B cell (primary cell): ENCODE results near the gene SDR42E1. TPM values are rescaled to one million over a fixed set of nuclear protein-coding genes. Genes with fewer than 3 reads are reported as not detected.

Experiments
- ATAC-seq: fragments of 200-7000 bp; cut with Tn5 transposase; one replicate; pipeline ENCODE4 v1.10.0; 2021; ENCODE audit warnings: low read depth, mild to moderate bottlenecking, moderate number of reproducible peaks, moderate library complexity
- CTCF ChIA-PET: fragments of 350-600 bp; sonication (Branson Sonifier 250); formaldehyde crosslinking; loops from one replicate; lab custom pipeline; 2021; ENCODE audit warnings: antibody characterized with exemption, inconsistent platforms; lab: Charles Lee
- POLR2A ChIA-PET: fragments of 350-600 bp; sonication (Branson Sonifier 250); formaldehyde crosslinking; loops from one replicate; lab custom pipeline; 2021; ENCODE audit warnings: antibody characterized with exemption; lab: Charles Lee
- DNase-seq: peaks from one replicate; pipeline ENCODE4 v3.0.0; 2013
- H2AFZ ChIP-seq: 2 replicates; pipeline ENCODE4 v1.6.1; 2012; ENCODE audit warnings: mild to moderate bottlenecking, low read depth, low read length; ENCODE audit not compliant: insufficient read depth, poor library complexity, severe bottlenecking
- H3K27ac ChIP-seq, 2 donors: 1 replicate in 1 of 2; 2 replicates in 1 of 2; pipeline ENCODE4 v1.5.1; 2012 to 2013; ENCODE audit warnings: low read length in 2 of 2, mild to moderate bottlenecking in 2 of 2, moderate library complexity in 1 of 2
- H3K27me3 ChIP-seq, 4 experiments: fragments of 200-600 bp in 1 of 4; sonication (generic) in 1 of 4; replicated peaks in 1 of 4; 1 replicate in 2 of 4; 2 replicates in 2 of 4; pipeline versions ENCODE4 v1.6.1 to v1.7.0; 2013 to 2016; ENCODE audit warnings: low read length in 3 of 4, mild to moderate bottlenecking in 2 of 4, mixed read lengths in 1 of 4, moderate library complexity in 1 of 4; ENCODE audit not compliant: insufficient read depth in 4 of 4, control insufficient read depth in 3 of 4; ENCODE audit errors: control extremely low read depth in 1 of 4
- H3K36me3 ChIP-seq, 2 experiments: replicated peaks in 1 of 2; 1 replicate in 1 of 2; 2 replicates in 1 of 2; pipeline versions ENCODE4 v1.6.1 to v1.7.1; 2013; ENCODE audit warnings: low read length in 1 of 2; ENCODE audit not compliant: insufficient read depth in 2 of 2, control insufficient read depth in 1 of 2; ENCODE audit errors: control extremely low read depth in 1 of 2, extremely low read depth in 1 of 2
- H3K4me1 ChIP-seq, 2 donors: fragments of 200-600 bp in 1 of 2; sonication (generic) in 1 of 2; 1 replicate in 1 of 2; 2 replicates in 1 of 2; pipeline versions ENCODE4 v1.5.1 to v1.6.1; 2013 to 2017; ENCODE audit warnings: low read length in 2 of 2; ENCODE audit not compliant: control insufficient read depth in 2 of 2, insufficient read depth in 2 of 2
- H3K4me2 ChIP-seq: replicated peaks from 2 replicates; pipeline ENCODE3; 2012; ENCODE audit warnings: mild to moderate bottlenecking, low read depth, low read length; ENCODE audit not compliant: poor library complexity, severe bottlenecking
- H3K4me3 ChIP-seq, 5 experiments: fragments of 200-600 bp in 1 of 5; sonication (generic) in 1 of 5; 1 replicate in 3 of 5; 2 replicates in 2 of 5; pipeline versions ENCODE4 v1.5.1 to v1.7.0; 2011 to 2016; ENCODE audit warnings: low read length in 4 of 5, mild to moderate bottlenecking in 4 of 5, low read depth in 2 of 5, control low read depth in 1 of 5, moderate library complexity in 1 of 5; ENCODE audit not compliant: insufficient read depth in 1 of 5; ENCODE audit errors: control extremely low read depth in 1 of 5, extremely low read depth in 1 of 5
- H3K79me2 ChIP-seq: fragments of 200-600 bp; sonication (generic); one replicate; pipeline ENCODE4 v1.6.0; 2016; ENCODE audit warnings: low read length; ENCODE audit not compliant: control insufficient read depth, insufficient read depth
- H3K9ac ChIP-seq: fragments of 200-600 bp; sonication (generic); 2 replicates; pipeline ENCODE4 v1.6.1; 2017; ENCODE audit warnings: mild to moderate bottlenecking, low read length, moderate library complexity
- H3K9me3 ChIP-seq, 3 donors: one replicate each; pipeline versions ENCODE4 v1.6.1 to v1.7.1; 2013; ENCODE audit warnings: low read length in 2 of 3; ENCODE audit not compliant: control insufficient read depth in 2 of 3, insufficient read depth in 1 of 3; ENCODE audit errors: control extremely low read depth in 1 of 3
- H4K20me1 ChIP-seq: 2 replicates; pipeline ENCODE4 v1.6.0; 2012; ENCODE audit warnings: mild to moderate bottlenecking, low read length; ENCODE audit not compliant: insufficient read depth, control insufficient read depth, poor library complexity, severe bottlenecking
- H3K27ac Mint-ChIP-seq: one replicate; pipeline ENCODE4 v1.8.0; 2021; ENCODE audit warnings: mixed read lengths
- H3K27me3 Mint-ChIP-seq: one replicate; pipeline ENCODE4 v1.8.0; 2021; ENCODE audit warnings: mixed read lengths
- H3K4me1 Mint-ChIP-seq: one replicate; pipeline ENCODE4 v1.8.0; 2021; ENCODE audit warnings: mixed read lengths
- H3K4me3 Mint-ChIP-seq: one replicate; pipeline ENCODE4 v1.8.0; 2021; ENCODE audit warnings: mixed read lengths
- H3K9me3 Mint-ChIP-seq: one replicate; pipeline ENCODE4 v1.8.0; 2022; ENCODE audit warnings: mixed read lengths; ENCODE audit not compliant: insufficient read depth
- EZH2 ChIP-seq: IDR thresholded peaks from 2 replicates; pipeline ENCODE4 v1.6.1; 2012; ENCODE audit warnings: borderline replicate concordance, low read depth, mild to moderate bottlenecking, moderate library complexity, low read length; ENCODE audit not compliant: insufficient read depth, poor library complexity, severe bottlenecking
- WGBS: methylation state at CpG from one replicate; pipeline ENCODE4 v1.1.5; 2013; ENCODE audit warnings: missing lambda C conversion rate; ENCODE audit not compliant: insufficient coverage; 5-methylcytosine and 5-hydroxymethylcytosine counted together
- intact Hi-C: fragments of 100-400 bp; cut with micrococcal nuclease; formaldehyde crosslinking; loops from one replicate; pipeline ENCODE4 v1.10.0; 2022
- polyA plus RNA-seq: library from polyadenylated mRNA; depleted of rRNA; stranded (reverse); fragments of >200 nt; gene quantifications from 2 replicates; pipeline ENCODE4 v1.2.3, GENCODE V29; 2012
- total RNA-seq, 2 donors: library from RNA; stranded (reverse); fragments of 120-200 nt in 1 of 2; gene quantifications; 1 replicate in 1 of 2; 2 replicates in 1 of 2; pipeline versions ENCODE4 v1.2.3 to v1.2.4, GENCODE V29; 2013 to 2022
- TF ChIP-seq, protein P1 (sequence below): fragments of 200-600 bp; IDR thresholded peaks from one replicate; pipeline ENCODE4 v1.8.0; 2022; ENCODE audit warnings: antibody characterized with exemption, mild to moderate bottlenecking

The SDR42E1 gene
- total and polyA plus RNA-seq, 2 donors (not counting 1 experiment from before 2014, with no cell fraction given), result 2.1 to 6.9 TPM

DNA sequence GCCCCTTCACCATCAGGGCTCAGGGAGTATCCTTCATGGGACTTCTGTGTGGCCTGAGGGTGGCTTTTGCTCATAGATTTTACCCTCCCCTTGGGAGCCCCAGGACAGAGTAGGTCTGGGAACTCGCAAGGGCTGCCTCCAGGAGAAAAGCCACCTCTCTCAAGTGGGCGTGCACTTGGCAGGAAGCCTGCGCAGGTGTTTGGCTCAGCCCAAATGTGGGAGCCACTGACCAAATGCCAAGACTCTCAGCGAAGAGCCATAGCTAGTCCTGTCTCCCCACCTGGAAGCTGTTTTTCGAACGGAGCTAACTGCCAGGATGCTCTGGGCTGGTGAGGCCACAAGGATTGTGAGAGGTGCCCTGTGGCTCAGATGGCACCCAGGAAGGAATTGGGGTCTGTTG, 21.7 kb upstream of the SDR42E1 start:
- Mint-ChIP-seq H3K27ac (no peak overlapping the region), H3K4me1 (no peaks in the 10 kb centered on the region), H3K4me3 (no peak overlapping the region), H3K27me3 (peaks cover 32% of the 10 kb centered on the region), H3K9me3 (no peaks in the 10 kb centered on the region)
- no peak for ATAC-seq
- 89% methylated on average over 5 of the region's 6 CpGs for WGBS
- Histone ChIP-seq H3K9ac (no peak overlapping the region), H3K27me3 (peaks cover 0 to 2% (median 0%) of the 10 kb centered on the region in 4 experiments), H3K4me1 (no peaks in the 10 kb centered on the region), H2AFZ (no peak overlapping the region), H3K4me2 (no peak overlapping the region), H4K20me1 (no peaks in the 10 kb centered on the region), H3K79me2 (no peaks in the 10 kb centered on the region), H3K36me3 (no peaks in the 10 kb centered on the region), H3K4me3 (no peak overlapping the region), H3K9me3 (peaks cover 0 to 1% (median 0%) of the 10 kb centered on the region in 3 donors), H3K27ac (no peak overlapping the region)
- intact Hi-C loops, result no loop called here
- TF ChIP-seq, protein P1, sequence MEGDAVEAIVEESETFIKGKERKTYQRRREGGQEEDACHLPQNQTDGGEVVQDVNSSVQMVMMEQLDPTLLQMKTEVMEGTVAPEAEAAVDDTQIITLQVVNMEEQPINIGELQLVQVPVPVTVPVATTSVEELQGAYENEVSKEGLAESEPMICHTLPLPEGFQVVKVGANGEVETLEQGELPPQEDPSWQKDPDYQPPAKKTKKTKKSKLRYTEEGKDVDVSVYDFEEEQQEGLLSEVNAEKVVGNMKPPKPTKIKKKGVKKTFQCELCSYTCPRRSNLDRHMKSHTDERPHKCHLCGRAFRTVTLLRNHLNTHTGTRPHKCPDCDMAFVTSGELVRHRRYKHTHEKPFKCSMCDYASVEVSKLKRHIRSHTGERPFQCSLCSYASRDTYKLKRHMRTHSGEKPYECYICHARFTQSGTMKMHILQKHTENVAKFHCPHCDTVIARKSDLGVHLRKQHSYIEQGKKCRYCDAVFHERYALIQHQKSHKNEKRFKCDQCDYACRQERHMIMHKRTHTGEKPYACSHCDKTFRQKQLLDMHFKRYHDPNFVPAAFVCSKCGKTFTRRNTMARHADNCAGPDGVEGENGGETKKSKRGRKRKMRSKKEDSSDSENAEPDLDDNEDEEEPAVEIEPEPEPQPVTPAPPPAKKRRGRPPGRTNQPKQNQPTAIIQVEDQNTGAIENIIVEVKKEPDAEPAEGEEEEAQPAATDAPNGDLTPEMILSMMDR, result no peak
- TF ChIP-seq EZH2, result no peak
- no peak for DNase-seq
- ChIA-PET CTCF (interaction anchor here (2.4 kb wide), 1 partner anchor 197 kb away, joined by 9 read pairs; no protein-coding TSS in a partner anchor), POLR2A (no interaction called here)

DNA sequence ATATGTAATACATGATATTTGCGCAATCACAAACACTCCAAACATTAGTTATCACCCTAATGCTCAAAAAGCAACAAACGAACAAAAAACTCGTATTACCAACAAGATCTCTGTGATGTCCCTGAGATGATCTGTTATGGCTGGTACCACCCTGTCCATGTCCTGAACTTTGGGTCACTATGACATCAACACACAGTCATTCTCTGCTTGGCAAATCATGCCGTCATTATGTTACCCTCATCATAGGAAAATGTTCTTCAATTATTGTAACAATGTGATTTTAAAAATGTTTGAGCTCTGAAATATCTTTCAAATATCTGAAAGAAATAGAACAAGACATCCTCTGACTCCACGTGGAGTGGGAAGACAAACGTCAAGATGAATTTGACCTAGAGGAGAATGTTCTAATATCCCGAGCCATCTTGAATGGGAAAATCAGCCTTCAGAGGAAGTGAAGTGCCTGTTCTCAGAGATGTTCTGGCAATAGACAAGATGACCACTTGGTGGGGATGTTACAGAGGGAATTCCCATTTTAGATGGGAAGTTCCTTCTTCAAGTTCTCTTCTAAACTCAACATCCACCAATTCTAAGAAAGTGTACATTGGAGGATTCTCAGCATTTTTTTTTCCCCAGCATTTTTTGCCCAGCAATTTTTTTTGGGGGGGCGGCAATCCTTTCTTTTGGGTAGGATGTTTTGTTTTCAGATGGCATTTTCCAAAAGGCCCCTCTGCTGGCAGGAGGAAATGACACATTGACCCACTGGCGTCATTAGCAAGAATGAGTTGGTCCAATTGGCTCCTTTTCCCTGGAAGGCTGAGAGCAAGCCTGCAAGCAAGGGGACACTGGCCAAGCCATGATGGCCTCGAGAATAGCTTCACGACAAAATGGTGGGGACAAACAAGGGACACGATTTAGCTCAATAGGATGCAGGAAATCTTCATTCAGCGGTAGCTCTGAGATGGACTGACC, 20.1 kb upstream of the SDR42E1 start:
- Histone ChIP-seq H2AFZ (no peak overlapping the region), H3K4me1 (no peaks in the 10 kb centered on the region), H3K27me3 (peaks cover 0 to 2% (median 0%) of the 10 kb centered on the region in 4 experiments), H3K9me3 (peaks cover 0 to 1% (median 0%) of the 10 kb centered on the region in 3 donors), H3K4me3 (no peak overlapping the region), H3K9ac (no peak overlapping the region), H4K20me1 (no peaks in the 10 kb centered on the region), H3K4me2 (no peak overlapping the region), H3K79me2 (no peaks in the 10 kb centered on the region), H3K27ac (no peak overlapping the region), H3K36me3 (no peaks in the 10 kb centered on the region)
- Mint-ChIP-seq H3K27ac (no peak overlapping the region), H3K4me3 (no peak overlapping the region), H3K27me3 (peaks cover 25% of the 10 kb centered on the region), H3K9me3 (no peaks in the 10 kb centered on the region), H3K4me1 (no peaks in the 10 kb centered on the region)
- intact Hi-C loops, result no loop called here
- 63% methylated on average over 9 of the region's 13 CpGs for WGBS
- ATAC-seq (no peak), DNase-seq (no peak)
- ChIA-PET CTCF (interaction anchor here (0.7 to 2.4 kb wide), 2 partner anchors 128 to 199 kb away, joined by 3 to 9 read pairs; no protein-coding TSS in a partner anchor), POLR2A (no interaction called here)
- TF ChIP-seq, protein P1, result no peak
- no peak for TF ChIP-seq EZH2
